NCI-H2107 (cell line): Measurements from ENCODE around the gene P3H4.
"Not testable (repeated sequence)": the region's sequence is repeated elsewhere in the genome, so short reads cannot be mapped to it uniquely, and the experiment has no call there.

ENCODE experiments used
- DNase-seq: peaks from one replicate; lab custom pipeline; 2025; lab: John Stamatoyannopoulos, UW

The P3H4 gene, protein sequence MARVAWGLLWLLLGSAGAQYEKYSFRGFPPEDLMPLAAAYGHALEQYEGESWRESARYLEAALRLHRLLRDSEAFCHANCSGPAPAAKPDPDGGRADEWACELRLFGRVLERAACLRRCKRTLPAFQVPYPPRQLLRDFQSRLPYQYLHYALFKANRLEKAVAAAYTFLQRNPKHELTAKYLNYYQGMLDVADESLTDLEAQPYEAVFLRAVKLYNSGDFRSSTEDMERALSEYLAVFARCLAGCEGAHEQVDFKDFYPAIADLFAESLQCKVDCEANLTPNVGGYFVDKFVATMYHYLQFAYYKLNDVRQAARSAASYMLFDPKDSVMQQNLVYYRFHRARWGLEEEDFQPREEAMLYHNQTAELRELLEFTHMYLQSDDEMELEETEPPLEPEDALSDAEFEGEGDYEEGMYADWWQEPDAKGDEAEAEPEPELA

DNA sequence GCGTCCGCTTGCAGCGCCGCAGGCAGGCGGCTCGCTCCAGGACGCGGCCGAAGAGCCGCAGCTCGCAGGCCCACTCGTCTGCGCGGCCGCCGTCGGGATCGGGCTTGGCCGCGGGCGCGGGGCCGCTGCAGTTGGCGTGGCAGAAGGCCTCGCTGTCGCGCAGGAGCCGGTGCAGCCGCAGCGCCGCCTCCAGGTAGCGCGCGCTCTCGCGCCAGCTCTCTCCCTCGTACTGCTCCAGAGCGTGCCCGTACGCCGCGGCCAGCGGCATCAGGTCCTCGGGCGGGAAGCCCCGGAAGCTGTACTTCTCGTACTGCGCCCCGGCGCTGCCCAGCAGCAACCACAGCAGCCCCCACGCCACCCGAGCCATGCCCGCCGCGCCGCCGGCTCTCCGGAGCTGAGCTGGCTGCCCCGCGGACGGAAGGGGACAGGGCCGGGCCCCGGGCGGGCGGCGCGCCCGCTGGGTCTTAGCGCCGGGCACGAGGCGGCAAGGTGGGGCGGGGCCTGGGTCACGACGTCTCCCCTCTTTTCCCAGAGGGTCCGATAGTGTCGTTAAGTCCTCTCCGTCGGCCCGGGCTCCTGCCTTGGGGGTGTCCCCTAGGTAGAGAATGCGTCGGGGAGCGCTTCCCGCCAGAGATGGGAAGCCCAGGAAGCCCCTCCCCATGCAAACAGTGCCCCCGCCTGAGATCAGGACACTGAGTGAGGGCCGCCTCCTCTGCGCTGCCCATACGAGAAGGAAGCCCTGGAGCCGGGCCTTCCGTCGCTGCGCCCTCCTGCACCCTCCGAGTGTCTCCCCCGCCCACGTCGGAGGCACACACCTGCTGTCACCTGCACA, at the start of gene P3H4:
TSS of gene P3H4 (minus strand) at position 401 of the 832 bp plus-strand sequence. CDS start at position 367, 34 bp downstream.
- peak; percentile 30 for DNase-seq

DNA sequence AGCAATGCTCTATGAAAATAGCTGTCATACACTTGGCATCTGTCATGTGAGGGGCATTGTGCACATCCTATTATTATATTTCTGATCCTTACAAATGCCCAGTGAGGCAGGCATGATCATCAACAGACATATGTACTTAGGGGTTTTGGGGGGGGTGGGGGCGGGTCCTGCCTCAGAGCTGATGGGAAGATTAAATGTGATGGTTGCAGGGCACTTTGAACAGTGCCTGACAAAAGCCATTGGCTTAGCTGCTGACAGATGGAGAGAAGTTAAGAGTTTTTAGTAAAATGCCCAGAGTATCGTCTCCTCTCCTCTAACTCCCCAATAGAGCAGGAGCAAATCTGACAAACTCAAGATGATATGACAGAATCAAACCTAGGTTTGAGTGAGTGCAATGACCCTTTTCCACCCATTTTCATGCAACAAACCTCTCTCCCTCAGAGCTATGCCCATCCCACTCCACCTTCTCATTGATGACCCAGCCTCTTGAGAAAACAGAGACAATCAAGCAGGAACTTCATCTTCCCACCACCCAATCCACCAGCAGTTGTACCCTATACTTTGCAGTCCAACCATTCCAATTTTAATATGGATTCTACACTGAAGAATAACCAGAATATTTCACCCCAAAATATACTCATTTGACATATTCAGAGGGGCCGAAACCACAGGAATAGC, 48.6 kb upstream of the P3H4 start:
- DNase-seq = no peak

- not testable (repeated sequence) for DNase-seq
Observed at GRCh38 chr17:41851382-41851781, 39.6 kb upstream of the P3H4 start.

- no peak for DNase-seq
Observed at GRCh38 chr17:41849251-41849990, 37.7 kb upstream of the P3H4 start.

GRCh38 chr17:41848788-41849187, 37.0 kb upstream of the P3H4 start:
- DNase-seq = no peak

GRCh38 chr17:41844971-41845370, 33.2 kb upstream of the P3H4 start:
- no peak for DNase-seq

DNA sequence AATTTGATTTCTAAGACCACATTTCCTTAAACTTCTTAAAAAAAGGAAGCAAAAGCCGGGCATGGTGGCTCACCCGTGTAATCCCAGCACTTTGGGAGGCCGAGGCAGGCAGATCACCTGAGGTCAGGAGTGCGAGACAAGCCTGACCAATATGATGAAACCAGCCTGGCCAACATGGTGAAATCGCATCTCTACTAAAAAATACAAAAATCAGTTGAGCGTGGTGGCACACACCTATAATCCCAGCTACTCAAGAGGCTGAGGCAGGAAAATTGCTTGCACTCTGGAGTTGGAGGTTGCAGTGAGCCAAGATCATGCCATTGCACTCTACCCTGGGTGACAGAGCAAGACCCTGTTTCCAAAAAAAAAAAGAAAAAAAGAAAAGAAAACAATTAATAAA, 29.0 kb upstream of the P3H4 start:
- DNase-seq = not testable (repeated sequence)

- not testable (repeated sequence) for DNase-seq
Observed at GRCh38 chr17:41839448-41839847, 27.7 kb upstream of the P3H4 start.

DNA sequence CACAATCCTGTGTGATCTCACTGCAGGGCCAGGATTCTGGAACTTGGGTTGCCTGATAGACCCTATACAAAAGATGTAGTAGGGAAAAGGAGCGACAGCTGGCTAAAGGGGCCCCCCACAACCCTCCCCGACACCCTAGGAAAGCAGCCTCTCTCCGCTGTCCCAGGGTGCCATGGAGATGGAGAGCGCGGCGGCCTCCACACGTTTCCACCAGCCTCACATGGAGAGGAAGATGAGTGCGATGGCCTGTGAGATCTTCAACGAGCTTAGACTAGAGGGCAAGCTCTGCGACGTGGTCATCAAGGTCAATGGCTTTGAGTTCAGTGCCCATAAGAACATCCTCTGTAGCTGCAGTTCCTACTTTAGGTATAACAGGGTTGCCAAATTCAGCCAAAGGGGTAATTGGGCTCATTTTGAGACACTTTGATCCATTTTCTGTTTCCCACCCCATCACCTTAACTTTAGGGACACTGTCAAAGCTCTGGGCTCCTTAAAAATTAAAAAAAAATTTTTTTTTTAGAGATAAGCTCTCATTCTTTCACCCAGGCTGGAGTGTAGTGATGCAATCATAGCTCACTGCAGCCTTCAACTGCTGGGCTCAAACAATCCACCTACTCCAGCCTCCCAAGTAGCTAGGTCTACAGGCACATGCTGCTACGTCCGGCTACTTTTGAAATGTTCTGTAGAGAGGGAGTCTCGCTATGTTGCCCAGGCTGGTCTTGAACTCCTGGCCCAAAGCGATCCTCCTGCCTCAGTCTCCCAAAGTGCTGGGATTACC, 26.2 kb upstream of the P3H4 start, which contains the start of gene KLHL10:
TSS of gene KLHL10 (plus strand) at position 65 of the 778 bp plus-strand sequence. CDS start at position 173, 108 bp downstream.
- no peak for DNase-seq

DNA sequence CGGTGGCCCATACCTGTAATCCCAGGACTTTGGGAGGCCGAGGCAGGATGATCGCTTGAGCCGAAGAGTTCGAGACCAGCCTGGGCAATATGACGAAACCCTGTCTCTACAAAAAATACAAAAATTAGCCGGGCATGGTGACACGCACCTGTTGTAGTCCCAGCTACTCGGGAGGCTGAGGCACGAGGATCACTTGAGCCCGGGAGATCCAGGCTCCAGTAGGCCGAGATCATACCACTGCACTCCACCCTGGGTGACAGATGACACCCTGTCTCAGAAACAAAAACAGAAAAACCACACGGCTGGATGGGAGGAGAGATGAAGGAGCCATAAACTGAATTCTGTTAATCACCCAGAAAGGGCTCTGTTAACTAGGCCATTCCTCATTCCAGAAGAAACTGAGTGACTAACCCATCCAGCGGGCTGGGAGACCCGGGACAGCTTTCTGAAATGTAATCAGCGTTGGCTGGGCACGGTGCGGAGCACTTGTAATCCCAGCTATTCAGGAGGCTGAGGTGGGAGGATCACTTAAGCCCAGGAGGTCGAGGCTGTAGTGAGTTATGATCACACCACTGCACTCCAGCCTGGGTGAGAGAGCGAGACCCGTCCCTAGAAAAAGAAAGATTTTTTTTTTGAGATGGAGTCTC, 24.9 kb upstream of the P3H4 start:
- no peak for DNase-seq

DNA sequence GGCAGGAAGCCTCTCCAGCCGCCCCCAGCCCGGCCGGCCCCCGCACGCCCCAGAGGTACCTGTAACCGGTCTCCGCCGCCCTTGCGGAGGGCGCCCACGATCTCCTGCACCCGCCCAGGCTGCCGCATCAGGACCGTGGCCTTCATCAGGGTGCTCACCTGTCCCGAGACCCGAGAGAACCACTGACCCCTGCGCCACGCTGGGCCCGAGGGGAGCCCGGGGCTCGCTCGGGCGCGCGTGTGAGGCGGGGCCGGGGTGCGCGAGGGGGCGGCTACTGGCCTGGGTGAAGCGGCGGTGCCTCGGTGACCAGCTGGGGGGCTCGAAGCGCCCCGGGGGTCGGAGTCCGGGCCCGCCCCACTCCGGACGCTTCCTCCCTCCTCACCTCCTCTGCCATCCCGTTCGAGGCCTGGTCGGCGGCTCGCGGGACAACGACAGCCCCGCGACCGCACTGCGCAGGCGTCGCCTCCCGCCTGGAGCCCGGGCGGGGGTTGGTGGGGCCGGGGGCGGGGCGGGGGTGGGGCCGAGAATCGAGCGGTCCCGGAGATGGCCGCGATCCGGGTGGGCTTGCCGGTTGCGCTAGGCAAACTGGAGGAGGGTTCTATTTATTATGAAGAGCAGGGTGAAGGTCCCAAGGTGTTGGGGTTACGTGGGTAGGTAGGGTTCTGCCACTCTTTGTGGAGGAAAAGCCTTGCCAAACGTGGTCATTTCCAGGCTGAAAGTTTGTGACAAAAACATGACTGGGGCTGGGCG, 24.2 kb upstream of the P3H4 start, which contains the start of gene NT5C3B:
TSS of gene NT5C3B (minus strand) at position 433 of the 750 bp plus-strand sequence. CDS start at position 394, 39 bp downstream.
- DNase-seq = no peak

- DNase-seq = no peak
Observed at GRCh38 chr17:41835214-41835799, 23.6 kb upstream of the P3H4 start.

DNA sequence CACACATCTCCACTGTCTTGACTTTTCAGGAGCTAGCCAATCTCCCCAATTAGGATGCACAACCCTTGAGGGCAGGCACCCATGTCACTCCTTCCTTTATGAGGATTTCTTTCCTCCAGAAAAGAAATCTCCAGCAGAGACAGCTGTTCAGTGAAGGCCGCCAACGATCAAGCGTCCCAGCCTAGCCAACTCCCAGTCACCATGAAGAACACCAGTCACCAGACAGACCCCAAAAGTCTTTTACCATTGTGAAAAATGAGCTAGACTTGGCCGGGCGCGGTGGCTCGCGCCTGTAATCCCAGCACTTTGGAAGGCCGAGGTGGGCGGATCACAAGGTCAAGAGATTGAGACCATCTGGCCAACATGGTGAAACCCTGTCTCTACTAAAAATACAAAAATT, 18.2 kb upstream of the P3H4 start:
- not testable (repeated sequence) for DNase-seq

- DNase-seq = no peak
Observed at GRCh38 chr17:41825175-41825845, 13.6 kb upstream of the P3H4 start.

DNA sequence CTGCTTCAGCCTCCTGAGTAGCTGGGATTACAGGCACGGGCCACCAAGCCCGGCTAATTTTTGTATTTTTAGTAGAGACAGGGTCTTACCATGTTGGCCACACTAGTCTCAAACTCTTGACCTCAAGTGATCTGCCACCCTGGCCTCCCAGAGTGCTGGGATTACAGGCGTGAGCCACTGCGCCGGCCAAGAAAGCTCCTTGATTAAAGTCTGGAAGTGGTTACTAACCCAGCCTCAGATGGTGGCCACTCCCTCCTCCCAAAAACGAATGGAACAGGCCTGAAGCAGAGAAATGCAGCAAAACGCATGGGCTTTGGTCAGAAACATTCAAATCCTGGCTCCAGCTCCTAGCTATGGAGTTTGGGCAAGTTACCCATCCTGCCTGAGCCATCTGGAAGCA, 12.3 kb upstream of the P3H4 start:
- no peak for DNase-seq

GRCh38 chr17:41823580-41823979, 11.8 kb upstream of the P3H4 start:
- no peak for DNase-seq

DNA sequence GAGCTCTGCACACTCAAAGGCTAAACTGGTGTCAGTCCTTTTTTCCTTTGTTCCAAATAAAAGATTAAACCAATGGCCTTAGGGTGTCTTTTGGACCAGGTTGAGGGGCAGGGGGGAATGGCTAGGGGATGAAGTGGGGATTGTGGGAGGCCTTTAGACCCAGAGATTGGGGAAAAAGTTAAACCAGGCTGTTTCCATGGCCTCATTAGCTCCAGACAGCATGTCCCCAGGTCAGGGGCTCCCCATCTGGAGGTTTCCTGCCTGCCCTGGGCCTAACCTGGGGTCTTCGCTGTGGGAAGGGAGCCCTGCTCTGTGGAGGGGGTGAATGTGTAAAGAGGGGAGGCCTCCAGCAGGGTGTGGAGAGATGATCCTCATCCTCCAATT, 11.4 kb upstream of the P3H4 start:
- no peak for DNase-seq
